WTC11 (cell line): ENCODE measurements around the gene ATP6V0D1. TPM values are rescaled to one million over a fixed set of nuclear protein-coding genes. Genes with fewer than 3 reads are reported as not detected.

ENCODE experiments used
- ATAC-seq: fragments of 200-7000 bp; cut with Tn5 transposase; 2 replicates; pipeline ENCODE4 v1.10.0; 2021; ENCODE audit warnings: mild to moderate bottlenecking, moderate library complexity
- CTCF ChIA-PET: fragments of 300-600 bp; sonication (Branson Sonifier 250); formaldehyde crosslinking; loops from one replicate; lab custom pipeline; 2021; ENCODE audit warnings: antibody characterized with exemption; lab: Charles Lee
- POLR2A ChIA-PET: fragments of 350-600 bp; sonication (Branson Sonifier 250); formaldehyde crosslinking; loops from one replicate; lab custom pipeline; 2021; ENCODE audit warnings: antibody characterized with exemption; lab: Charles Lee
- DNase-seq: peaks from one replicate; pipeline ENCODE4 v3.0.0; 2021; ENCODE audit warnings: low spot score
- H3K27ac Mint-ChIP-seq: 2 replicates; pipeline ENCODE4 v1.8.0; 2021; ENCODE audit warnings: mixed read lengths
- H3K27me3 Mint-ChIP-seq: 2 replicates; pipeline ENCODE4 v1.8.0; 2021; ENCODE audit warnings: low read depth, mild to moderate bottlenecking, moderate library complexity, mixed read lengths
- H3K36me3 Mint-ChIP-seq: 2 replicates; pipeline ENCODE4 v1.8.0; 2021; ENCODE audit warnings: mixed read lengths
- H3K4me1 Mint-ChIP-seq: 2 replicates; pipeline ENCODE4 v1.8.0; 2022; ENCODE audit warnings: mixed read lengths
- H3K4me3 Mint-ChIP-seq: 2 replicates; pipeline ENCODE4 v1.8.0; 2021; ENCODE audit warnings: mild to moderate bottlenecking, moderate library complexity, mixed read lengths
- H3K9me3 Mint-ChIP-seq: 2 replicates; pipeline ENCODE4 v1.8.0; 2021; ENCODE audit warnings: mixed read lengths
- ATF2 ChIP-seq: sonication (generic); formaldehyde crosslinking; IDR thresholded peaks from 2 replicates; pipeline ENCODE4 v1.8.1; 2022; ENCODE audit warnings: low read depth, missing genetic modification reagents, borderline replicate concordance
- ATF6 ChIP-seq: sonication (generic); formaldehyde crosslinking; IDR thresholded peaks from 2 replicates; pipeline ENCODE4 v1.8.1; 2023; ENCODE audit warnings: mild to moderate bottlenecking, missing genetic modification reagents
- CREM ChIP-seq: sonication (generic); formaldehyde crosslinking; IDR thresholded peaks from 2 replicates; pipeline ENCODE4 v1.8.1; 2022; ENCODE audit warnings: mild to moderate bottlenecking, missing genetic modification reagents, moderate library complexity
- ESRRA ChIP-seq: sonication (generic); formaldehyde crosslinking; IDR thresholded peaks from 2 replicates; pipeline ENCODE4 v1.8.1; 2022; ENCODE audit warnings: mild to moderate bottlenecking, missing genetic modification reagents, borderline replicate concordance
- FOXJ3 ChIP-seq: sonication (generic); formaldehyde crosslinking; IDR thresholded peaks from 2 replicates; pipeline ENCODE4 v1.9.0; 2021; ENCODE audit warnings: missing genetic modification reagents, mild to moderate bottlenecking, borderline replicate concordance
- GABPB1 ChIP-seq: sonication (generic); formaldehyde crosslinking; IDR thresholded peaks from 2 replicates; pipeline ENCODE4 v1.8.1; 2023; ENCODE audit warnings: mild to moderate bottlenecking, missing genetic modification reagents
- HMGXB4 ChIP-seq: sonication (generic); formaldehyde crosslinking; IDR thresholded peaks from 2 replicates; pipeline ENCODE4 v1.8.1; 2023; ENCODE audit warnings: mild to moderate bottlenecking, moderate library complexity, missing genetic modification reagents
- MLX ChIP-seq: sonication (generic); formaldehyde crosslinking; IDR thresholded peaks from 2 replicates; pipeline ENCODE4 v1.8.1; 2023; ENCODE audit warnings: mild to moderate bottlenecking, missing genetic modification reagents, moderate library complexity
- NFATC4 ChIP-seq: fragments of 250-450 bp; sonication (Bioruptor Pico); IDR thresholded peaks from 2 replicates; pipeline ENCODE4 v1.9.0; 2021; ENCODE audit warnings: mild to moderate bottlenecking
- NR1H2 ChIP-seq: sonication (generic); formaldehyde crosslinking; IDR thresholded peaks from 2 replicates; pipeline ENCODE4 v1.9.0; 2021; ENCODE audit warnings: mild to moderate bottlenecking, moderate library complexity, missing genetic modification reagents
- PRDM15 ChIP-seq: sonication (generic); formaldehyde crosslinking; IDR thresholded peaks from 2 replicates; pipeline ENCODE4 v1.8.0; 2022; ENCODE audit warnings: missing genetic modification reagents
- RORB ChIP-seq: fragments of 250-450 bp; sonication (Bioruptor Pico); IDR thresholded peaks from 2 replicates; pipeline ENCODE4 v1.9.0; 2021; ENCODE audit warnings: mild to moderate bottlenecking
- SMAD3 ChIP-seq: sonication (generic); formaldehyde crosslinking; IDR thresholded peaks from 2 replicates; pipeline ENCODE4 v1.8.0; 2022; ENCODE audit warnings: missing genetic modification reagents, mild to moderate bottlenecking, borderline replicate concordance
- TEAD1 ChIP-seq: sonication (generic); formaldehyde crosslinking; IDR thresholded peaks from 2 replicates; pipeline ENCODE4 v1.8.0; 2022; ENCODE audit warnings: mild to moderate bottlenecking, missing genetic modification reagents
- ZNF121 ChIP-seq: sonication (generic); formaldehyde crosslinking; IDR thresholded peaks from 2 replicates; pipeline ENCODE4 v1.8.0; 2023; ENCODE audit warnings: missing genetic modification reagents
- ZNF232 ChIP-seq: sonication (generic); formaldehyde crosslinking; IDR thresholded peaks from 2 replicates; pipeline ENCODE4 v1.8.0; 2022; ENCODE audit warnings: mild to moderate bottlenecking, missing genetic modification reagents
- ZNF317 ChIP-seq: sonication (generic); formaldehyde crosslinking; IDR thresholded peaks from 2 replicates; pipeline ENCODE4 v1.8.1; 2023; ENCODE audit warnings: low read depth, mild to moderate bottlenecking, moderate library complexity, missing genetic modification reagents, borderline replicate concordance
- ZNF416 ChIP-seq: fragments of 250-450 bp; sonication (Bioruptor Pico); IDR thresholded peaks from 2 replicates; pipeline ENCODE4 v1.9.0; 2021; ENCODE audit warnings: mild to moderate bottlenecking, inconsistent platforms
- ZNF423 ChIP-seq: fragments of 250-450 bp; sonication (Bioruptor Pico); IDR thresholded peaks from 2 replicates; pipeline ENCODE4 v2.1.2; 2022; ENCODE audit warnings: mild to moderate bottlenecking, moderate library complexity
- ZNF512 ChIP-seq: sonication (generic); formaldehyde crosslinking; IDR thresholded peaks from 2 replicates; pipeline ENCODE4 v1.8.1; 2022; ENCODE audit warnings: missing genetic modification reagents, borderline replicate concordance
- total RNA-seq: library from RNA; stranded (reverse); gene quantifications from 3 replicates; pipeline ENCODE4 v1.2.3, GENCODE V29; 2021

Gene ATP6V0D1
- total RNA-seq, 1 experiment from 2014 or later, result 44.1 TPM

GRCh38 chr16:67438098-67438791 is 42.7 kb downstream of the ATP6V0D1 start:
- Mint-ChIP-seq H3K4me3 (no peak overlapping the region), H3K36me3 (peaks cover 3% of the 10 kb centered on the region; the same call in 1 of the 2 replicates), H3K27ac (no peak overlapping the region), H3K9me3 (no peaks in the 10 kb centered on the region), H3K27me3 (no peaks in the 10 kb centered on the region), H3K4me1 (peaks cover 11% of the 10 kb centered on the region)
- ChIA-PET CTCF (interaction anchor here (1.3 to 1.8 kb wide), 2 partner anchors 39 to 477 kb away, joined by 3 to 7 read pairs; partner anchors contain the start of gene CES3), POLR2A (no interaction called here)
- TF ChIP-seq PRDM15 (CRISPR knock-in tag), result no peak
- TF ChIP-seq TEAD1 (CRISPR knock-in tag), result no peak
- TF ChIP-seq CREM, result no peak
- no peak for DNase-seq
- ATAC-seq, result no peak

- no peak for TF ChIP-seq ZNF512 (CRISPR knock-in tag)
- TF ChIP-seq FOXJ3 (CRISPR knock-in tag), result no peak
- TF ChIP-seq ZNF317 (CRISPR knock-in tag), result no peak
- TF ChIP-seq ZNF423 (CRISPR knock-in tag), result no peak
- no peak for TF ChIP-seq ZNF416 (CRISPR knock-in tag)
- no peak for TF ChIP-seq SMAD3 (CRISPR knock-in tag)
- Mint-ChIP-seq H3K36me3 (peaks cover 3% of the 10 kb centered on the region; the same call in 1 of the 2 replicates), H3K27me3 (no peaks in the 10 kb centered on the region), H3K9me3 (no peaks in the 10 kb centered on the region), H3K4me1 (peaks cover 19% of the 10 kb centered on the region), H3K27ac (no peak overlapping the region), H3K4me3 (no peak overlapping the region)
- POLR2A ChIA-PET, result no interaction called here
- CTCF ChIA-PET, result interaction anchor here (1.8 kb wide), 1 partner anchor 38 kb away, joined by 7 read pairs; no protein-coding TSS in a partner anchor
- DNase-seq (no peak), ATAC-seq (no peak)
These were observed 43.4 kb downstream of the ATP6V0D1 start for GRCh38 chr16:67437513-67437912.

GRCh38 chr16:67436640-67437193 is 44.2 kb downstream of the ATP6V0D1 start:
- H3K4me3 Mint-ChIP-seq, result no peak overlapping the region
- no peak for ATAC-seq
- TF ChIP-seq HMGXB4 (CRISPR knock-in tag) (no peak), ESRRA (CRISPR knock-in tag) (no peak), ATF2 (CRISPR knock-in tag) (no peak), GABPB1 (CRISPR knock-in tag) (no peak), ZNF121 (CRISPR knock-in tag) (no peak), ZNF232 (CRISPR knock-in tag) (no peak), MLX (no peak), NR1H2 (CRISPR knock-in tag) (no peak), RORB (no peak), NFATC4 (CRISPR knock-in tag) (no peak), ATF6 (no peak)

More at GRCh38 chr16:67436640-67437193, 44.2 kb downstream of the ATP6V0D1 start:
- peaks cover 3% of the 10 kb centered on the region; the same call in 1 of the 2 replicates for H3K36me3 Mint-ChIP-seq
- H3K4me1 Mint-ChIP-seq, result peaks cover 25% of the 10 kb centered on the region
- H3K9me3 Mint-ChIP-seq, result no peaks in the 10 kb centered on the region
- ChIA-PET POLR2A (no interaction called here), CTCF (interaction anchor here (0.7 to 2.8 kb wide), 4 partner anchors 8 to 37 kb away, joined by 5 to 29 read pairs (median 8); no protein-coding TSS in a partner anchor)
- no peak for DNase-seq
- no peaks in the 10 kb centered on the region for H3K27me3 Mint-ChIP-seq
- peak overlapping the region; percentile 10 for H3K27ac Mint-ChIP-seq
